Posterior vena cava (tissue), 2 donors: ENCODE results near the gene MOGAT3. TPM values are rescaled to one million over a fixed set of nuclear protein-coding genes. Genes with fewer than 3 reads are reported as not detected.
"Not testable (repeated sequence)": the region's sequence is repeated elsewhere in the genome, so short reads cannot be mapped to it uniquely, and the experiment has no call there.

Source experiments
- DNase-seq: peaks from one replicate; pipeline ENCODE4 v3.0.0-alpha.2; 2020; ENCODE audit warnings: low spot score
- intact Hi-C, 2 donors: fragments of 100-400 bp; cut with DNase I; formaldehyde crosslinking; loops; one replicate each; pipeline versions ENCODE4 v1.14.1 to v1.14.2; 2022 to 2023
- total RNA-seq, 2 donors: library from RNA; stranded (reverse); fragmentation: NEBNext Ultra II Directional; extraction: Animal tissue kit (Norgen Biotek cat#: 25700); gene quantifications; one replicate each; pipeline ENCODE4 v1.2.1, GENCODE V29; 2021
- donor health status: DM: yes; HTN: yes; CAD: no.
- donor health status: DM: yes; HTN: yes; CAD: no.

MOGAT3 gene
- total RNA-seq, 2 donors from 2014 or later, result not detected

GRCh38 chr7:101207459-101207858 lies 6.6 kb upstream of the MOGAT3 start:
- intact Hi-C loops, result no loop called here
- no peak for DNase-seq

GRCh38 chr7:101206665-101207042 lies 5.8 kb upstream of the MOGAT3 start:
- DNase-seq, result no peak
- intact Hi-C loops, result no loop called here

- no peak for DNase-seq
- intact Hi-C loops, result no loop called here
Measured at GRCh38 chr7:101205901-101206664, 5.2 kb upstream of the MOGAT3 start.

GRCh38 chr7:101203740-101204738 lies 3.2 kb upstream of the MOGAT3 start:
- DNase-seq, intact Hi-C loops: not testable (repeated sequence)

- intact Hi-C loops, result no loop called here
- DNase-seq, result no peak
Measured at GRCh38 chr7:101202603-101202918, 1.7 kb upstream of the MOGAT3 start.

GRCh38 chr7:101201695-101202602 lies 1.1 kb upstream of the MOGAT3 start:
- intact Hi-C loops, result no loop called here
- DNase-seq, result no peak

GRCh38 chr7:101200504-101200861 lies 353 bp downstream of the MOGAT3 start:
- intact Hi-C loops, result no loop called here
- no peak for DNase-seq

- intact Hi-C loops, result loop anchor here in 1 of 2 donors (10.0 kb wide), 2 partner anchors 55 to 115 kb away; partner anchors contain the start of gene TRIM56
- DNase-seq, result not testable (repeated sequence)
Measured at GRCh38 chr7:101199522-101199921, 1.3 kb downstream of the MOGAT3 start.

GRCh38 chr7:101198476-101198875 lies 2.4 kb downstream of the MOGAT3 start:
- DNase-seq, result no peak
- intact Hi-C loops, result loop anchor here in 1 of 2 donors (10.0 kb wide), 2 partner anchors 54 to 114 kb away; partner anchors contain the start of gene TRIM56

GRCh38 chr7:101197991-101198390 lies 2.8 kb downstream of the MOGAT3 start:
- intact Hi-C loops, result loop anchor here in 1 of 2 donors (10.0 kb wide), 2 partner anchors 53 to 113 kb away; partner anchors contain the start of gene TRIM56
- DNase-seq, result no peak

GRCh38 chr7:101195884-101196283 lies 5.0 kb downstream of the MOGAT3 start:
- DNase-seq, result no peak
- intact Hi-C loops, result loop anchor here in 1 of 2 donors (10.0 kb wide), 2 partner anchors 51 to 111 kb away; partner anchors contain the start of gene TRIM56

GRCh38 chr7:101189109-101189508 lies 11.7 kb downstream of the MOGAT3 start:
- intact Hi-C loops, result no loop called here

GRCh38 chr7:101186844-101187428 lies 13.9 kb downstream of the MOGAT3 start:
- no peak for DNase-seq
- intact Hi-C loops, result no loop called here

More at GRCh38 chr7:101189109-101189508, 11.7 kb downstream of the MOGAT3 start:
- DNase-seq, result no peak

GRCh38 chr7:101186194-101186593 lies 14.6 kb downstream of the MOGAT3 start:
- intact Hi-C loops, result no loop called here
- DNase-seq, result no peak

- no peak for DNase-seq
- intact Hi-C loops, result no loop called here
Measured at GRCh38 chr7:101185258-101185839, 15.5 kb downstream of the MOGAT3 start.

GRCh38 chr7:101180130-101180755 lies 20.6 kb downstream of the MOGAT3 start, which contains the start of gene NAT16:
Gene NAT16 (minus strand): TSS chr7:101180293. CDS start chr7:101174807, 5,486 bp downstream.
- DNase-seq, result no peak
- intact Hi-C loops, result no loop called here

GRCh38 chr7:101179713-101180112 lies 21.1 kb downstream of the MOGAT3 start:
- no peak for DNase-seq
- intact Hi-C loops, result no loop called here

- no peak for DNase-seq
- intact Hi-C loops, result no loop called here
Measured at GRCh38 chr7:101179117-101179516, 21.7 kb downstream of the MOGAT3 start.
